Choroid plexus epithelial cell (primary cell): ENCODE results near the gene NEDD8.

ENCODE experiments used
- DNase-seq: peaks from one replicate; pipeline ENCODE4 v3.0.0-alpha.2; 2010; ENCODE audit warnings: low read depth
- H3K4me3 ChIP-seq: 2 replicates; pipeline ENCODE4 v1.5.1; 2011; ENCODE audit warnings: low read depth, mild to moderate bottlenecking, control low read depth, low read length, moderate library complexity
- TF ChIP-seq, protein P1 (sequence below): conservative IDR thresholded peaks from 2 replicates; pipeline ENCODE4 v1.5.1; 2011; ENCODE audit warnings: low read depth, mild to moderate bottlenecking, control low read depth, inconsistent platforms, low read length, moderate library complexity

NEDD8 gene

DNA sequence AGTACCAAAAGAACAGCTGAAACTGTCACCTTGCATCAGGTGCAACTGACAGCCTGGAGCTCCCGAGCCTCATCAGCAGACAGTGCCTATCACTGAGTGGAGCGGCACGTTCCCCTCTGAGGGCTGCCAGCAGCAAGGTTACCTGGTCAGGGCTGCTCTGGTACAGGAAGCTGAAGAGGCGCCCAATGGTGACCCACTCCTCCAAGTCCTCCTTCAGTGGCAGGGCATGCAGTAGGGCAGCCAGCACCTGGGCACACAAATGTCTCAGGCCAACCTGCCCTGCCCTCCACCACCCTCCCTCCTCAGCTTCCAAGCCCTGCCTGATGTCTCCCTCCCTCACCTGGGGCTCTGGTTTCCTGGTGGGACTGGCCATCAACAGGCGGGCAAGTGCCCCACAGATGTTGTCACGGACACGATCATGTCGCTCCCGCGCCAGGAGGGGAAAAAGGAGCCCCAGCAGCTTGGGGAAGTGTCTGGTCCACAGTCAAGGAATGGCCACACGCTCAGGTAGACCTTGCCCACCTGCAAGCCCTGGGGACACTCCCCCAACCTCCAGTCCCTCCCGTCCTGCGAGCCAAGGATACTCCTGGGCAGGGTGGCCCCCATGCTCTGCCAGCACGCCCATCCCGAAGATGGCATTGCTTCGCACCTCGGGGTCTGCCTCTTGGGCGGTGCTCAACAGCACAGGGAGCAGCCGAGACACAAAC, 50.6 kb downstream of the NEDD8 start:
- no peak for DNase-seq
- H3K4me3 ChIP-seq, result no peak overlapping the region
- TF ChIP-seq, protein P1, sequence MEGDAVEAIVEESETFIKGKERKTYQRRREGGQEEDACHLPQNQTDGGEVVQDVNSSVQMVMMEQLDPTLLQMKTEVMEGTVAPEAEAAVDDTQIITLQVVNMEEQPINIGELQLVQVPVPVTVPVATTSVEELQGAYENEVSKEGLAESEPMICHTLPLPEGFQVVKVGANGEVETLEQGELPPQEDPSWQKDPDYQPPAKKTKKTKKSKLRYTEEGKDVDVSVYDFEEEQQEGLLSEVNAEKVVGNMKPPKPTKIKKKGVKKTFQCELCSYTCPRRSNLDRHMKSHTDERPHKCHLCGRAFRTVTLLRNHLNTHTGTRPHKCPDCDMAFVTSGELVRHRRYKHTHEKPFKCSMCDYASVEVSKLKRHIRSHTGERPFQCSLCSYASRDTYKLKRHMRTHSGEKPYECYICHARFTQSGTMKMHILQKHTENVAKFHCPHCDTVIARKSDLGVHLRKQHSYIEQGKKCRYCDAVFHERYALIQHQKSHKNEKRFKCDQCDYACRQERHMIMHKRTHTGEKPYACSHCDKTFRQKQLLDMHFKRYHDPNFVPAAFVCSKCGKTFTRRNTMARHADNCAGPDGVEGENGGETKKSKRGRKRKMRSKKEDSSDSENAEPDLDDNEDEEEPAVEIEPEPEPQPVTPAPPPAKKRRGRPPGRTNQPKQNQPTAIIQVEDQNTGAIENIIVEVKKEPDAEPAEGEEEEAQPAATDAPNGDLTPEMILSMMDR, result no peak

DNA sequence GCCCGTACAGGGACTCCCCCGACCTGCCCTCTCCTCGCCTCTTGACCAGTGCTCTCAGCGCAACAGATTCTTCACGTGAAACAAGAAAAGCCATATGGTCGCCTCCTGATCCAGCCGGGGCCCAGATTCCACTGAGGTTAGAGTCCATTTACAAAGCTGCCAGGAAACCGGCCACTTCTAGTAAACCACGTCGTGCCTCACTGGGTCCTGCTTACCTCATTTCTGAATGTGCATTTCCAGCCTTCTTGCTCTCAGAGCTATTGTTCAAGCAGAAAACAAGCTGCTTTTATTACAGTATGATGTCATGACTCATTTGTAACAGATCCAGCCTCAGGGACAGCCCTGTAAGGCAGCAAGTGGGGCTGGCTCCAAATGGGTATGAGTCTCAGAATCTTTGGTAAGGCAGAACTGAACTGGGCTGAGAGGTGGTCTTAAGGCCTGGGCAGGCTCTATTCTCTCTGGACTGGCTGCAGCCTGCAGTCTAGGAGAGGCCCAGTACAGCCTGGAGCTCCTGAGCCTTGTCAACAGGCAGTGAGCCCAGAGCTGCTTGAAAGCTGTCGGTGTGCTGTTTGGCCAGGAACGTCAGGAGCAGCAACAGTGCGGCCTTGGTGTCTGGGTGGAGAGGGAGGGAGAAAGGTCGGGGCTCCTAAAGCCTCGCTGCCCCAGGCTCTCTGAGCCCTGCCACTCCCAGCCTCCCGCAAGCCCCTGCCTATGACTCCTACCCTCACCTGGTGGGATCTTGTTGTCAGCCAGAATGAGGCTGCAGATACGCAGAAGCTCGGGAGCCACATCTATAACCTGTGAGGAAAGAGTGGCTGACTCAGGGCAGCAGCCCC, 52.0 kb downstream of the NEDD8 start:
- DNase-seq, result peak; percentile 69
- TF ChIP-seq, protein P1, result no peak
- no peak overlapping the region for H3K4me3 ChIP-seq

DNA sequence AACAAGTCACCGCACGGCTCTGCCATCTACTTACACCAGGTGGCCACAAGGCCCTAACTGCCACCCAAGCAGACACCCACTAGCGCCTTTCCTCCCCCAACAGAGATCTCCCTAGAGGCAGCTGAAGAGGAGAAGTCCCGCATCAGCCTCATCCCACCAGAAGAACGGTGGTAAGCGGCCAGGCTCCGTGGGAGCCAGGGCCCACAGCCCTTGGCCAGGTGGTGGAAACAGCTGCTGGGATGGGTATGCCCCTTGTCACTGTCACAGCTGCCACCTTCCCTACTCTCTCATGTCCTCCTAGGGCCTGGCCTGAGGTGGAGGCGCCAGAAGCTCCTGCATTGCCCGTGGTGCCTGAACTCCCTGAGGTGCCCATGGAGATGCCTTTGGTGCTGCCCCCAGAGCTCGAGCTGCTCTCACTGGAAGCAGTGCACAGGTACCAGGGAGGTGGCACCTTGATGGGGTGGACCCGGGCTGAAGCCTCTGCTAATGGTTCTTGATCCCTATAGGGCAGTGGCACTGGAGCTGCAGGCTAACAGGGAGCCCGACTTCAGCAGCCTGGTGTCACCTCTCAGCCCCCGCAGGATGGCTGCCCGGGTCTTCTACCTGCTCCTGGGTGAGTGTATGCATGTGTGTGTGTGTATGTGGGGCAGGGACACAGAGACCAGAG, 52.7 kb downstream of the NEDD8 start:
- DNase-seq, result no peak
- no peak overlapping the region for H3K4me3 ChIP-seq
- TF ChIP-seq, protein P1, result no peak

DNA sequence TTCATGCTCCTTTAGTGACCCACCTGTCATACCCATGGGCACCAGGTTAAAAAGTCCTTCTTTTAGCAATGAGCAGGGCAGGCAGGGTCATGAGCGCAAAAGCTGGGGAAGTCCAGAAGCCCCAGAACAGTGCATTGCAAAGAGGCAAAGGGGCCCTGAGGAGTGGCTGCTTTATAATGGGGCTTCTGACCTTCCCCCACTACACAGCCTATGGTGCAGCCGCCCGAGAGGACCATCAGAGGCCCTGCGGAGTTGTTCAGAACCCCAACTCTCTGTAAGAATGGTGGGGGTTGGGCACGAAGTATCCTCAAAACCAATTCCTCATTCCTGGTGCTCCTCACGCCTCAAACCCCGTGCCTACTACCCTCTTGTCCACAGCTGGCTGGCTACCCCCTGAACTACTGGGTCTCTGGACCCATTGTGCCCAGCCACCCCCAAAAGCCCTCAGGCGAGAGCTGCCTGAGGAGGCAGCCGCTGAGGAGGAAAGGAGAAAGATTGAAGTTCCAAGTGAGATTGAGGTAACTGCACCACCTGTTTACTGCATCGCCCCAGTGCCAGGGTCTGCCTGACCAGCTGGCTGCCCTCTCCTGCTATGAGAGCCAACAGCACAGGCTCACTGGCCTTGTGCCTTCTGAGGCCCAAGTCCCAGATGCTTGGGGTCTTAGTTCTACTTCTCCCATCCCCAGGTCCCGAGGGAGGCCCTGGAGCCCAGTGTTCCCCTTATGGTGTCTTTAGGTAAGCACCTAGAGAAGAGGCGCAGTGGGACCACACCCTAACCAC, 53.6 kb downstream of the NEDD8 start:
- no peak for DNase-seq
- H3K4me3 ChIP-seq, result no peak overlapping the region
- TF ChIP-seq, protein P1, result no peak

DNA sequence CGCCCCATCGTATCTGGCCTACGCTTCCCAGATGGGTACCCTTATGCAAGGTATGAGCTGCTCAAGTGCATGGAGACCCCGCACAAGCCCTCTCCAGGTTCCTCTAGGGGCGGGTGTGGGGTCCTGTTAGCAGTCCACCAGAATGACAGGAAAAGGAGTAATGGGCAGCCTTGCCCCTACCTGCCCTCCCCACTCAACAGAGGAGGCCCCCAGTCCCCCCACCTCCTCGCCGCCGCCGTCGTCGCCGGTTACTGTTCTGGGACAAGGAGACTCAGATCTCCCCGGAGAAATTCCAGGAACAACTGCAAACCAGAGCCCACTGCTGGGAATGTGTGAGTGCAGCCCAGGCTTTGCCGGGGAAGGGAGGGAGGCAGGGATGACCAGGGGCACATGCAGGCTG, 54.3 kb downstream of the NEDD8 start:
- no peak overlapping the region for H3K4me3 ChIP-seq
- TF ChIP-seq, protein P1, result no peak
- DNase-seq, result no peak

DNA sequence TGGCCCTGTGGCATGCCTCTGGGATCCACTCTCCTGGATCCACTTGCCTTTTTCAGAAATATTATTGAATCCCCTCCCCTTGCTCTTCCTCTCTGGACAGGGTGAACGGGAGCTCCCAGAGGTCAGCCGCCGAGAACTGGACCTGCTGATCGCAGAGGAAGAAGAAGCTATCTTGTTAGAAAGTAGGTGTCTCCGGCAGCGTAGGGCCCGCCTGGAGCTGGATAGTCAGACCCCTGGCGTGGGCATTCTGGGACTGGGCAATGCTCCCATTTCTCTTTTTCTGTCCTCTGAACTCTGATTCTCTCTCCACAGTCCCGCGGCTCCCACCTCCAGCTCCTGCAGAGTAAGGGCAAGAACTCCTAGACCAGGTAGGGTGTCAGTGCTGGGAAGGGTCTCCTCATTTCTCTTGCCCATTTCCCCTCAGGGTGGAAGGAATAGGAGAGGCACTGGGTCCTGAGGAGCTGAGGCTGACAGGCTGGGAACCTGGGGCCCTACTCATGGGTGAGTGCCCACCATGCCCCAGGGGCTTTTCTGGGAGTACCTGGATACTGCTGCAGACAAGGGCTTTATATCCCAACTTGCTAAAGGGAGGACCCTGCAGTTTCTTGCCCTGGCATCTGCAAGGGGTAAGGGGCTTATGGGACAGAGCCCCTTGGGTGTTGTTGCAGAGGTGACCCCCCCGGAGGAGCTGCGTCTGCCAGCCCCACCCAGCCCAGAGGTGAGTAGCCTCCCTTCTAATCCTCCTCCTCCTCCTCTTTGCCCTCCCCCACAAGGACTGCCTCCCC, 54.9 kb downstream of the NEDD8 start:
- H3K4me3 ChIP-seq, result no peak overlapping the region
- TF ChIP-seq, protein P1, result no peak
- DNase-seq, result no peak
